MM.1S (cell line): ENCODE results near the gene MAP4.

ENCODE experiments used
- DNase-seq: peaks from one replicate; pipeline ENCODE4 v3.0.0-alpha.2; 2015
- H2AFZ ChIP-seq: fragments of 300-600 bp; sonication (generic); 2 replicates; pipeline ENCODE4 v1.6.0; 2016; ENCODE audit warnings: antibody characterized with exemption, low read length
- H3F3A ChIP-seq: fragments of 300-600 bp; sonication (generic); 2 replicates; pipeline ENCODE4 v1.6.1; 2016; ENCODE audit warnings: mild to moderate bottlenecking, antibody characterized with exemption, low read length, moderate library complexity, mixed read lengths; ENCODE audit not compliant: insufficient read depth
- H3K27ac ChIP-seq: fragments of 300-600 bp; sonication (generic); 2 replicates; pipeline ENCODE4 v1.5.1; 2016; ENCODE audit warnings: mild to moderate bottlenecking, low read length
- H3K27me3 ChIP-seq: fragments of 300-600 bp; sonication (generic); replicated peaks from 2 replicates; pipeline ENCODE4 v1.6.0; 2016; ENCODE audit warnings: low read length; ENCODE audit not compliant: insufficient read depth
- H3K36me3 ChIP-seq: fragments of 300-600 bp; sonication (generic); replicated peaks from 2 replicates; pipeline ENCODE4 v1.6.1; 2016; ENCODE audit warnings: mild to moderate bottlenecking, low read length, mixed read lengths; ENCODE audit not compliant: insufficient read depth
- H3K4me1 ChIP-seq: fragments of 300-600 bp; sonication (generic); 2 replicates; pipeline ENCODE4 v1.6.1; 2016; ENCODE audit warnings: low read length, mixed read lengths
- H3K4me2 ChIP-seq: fragments of 300-600 bp; sonication (generic); 2 replicates; pipeline ENCODE4 v1.6.0; 2016; ENCODE audit warnings: low read depth, low read length
- H3K4me3 ChIP-seq: fragments of 300-600 bp; sonication (generic); 2 replicates; pipeline ENCODE4 v1.5.1; 2016; ENCODE audit warnings: low read length, mixed read lengths
- H3K79me2 ChIP-seq: fragments of 300-600 bp; sonication (generic); 2 replicates; pipeline ENCODE4 v1.6.1; 2016; ENCODE audit warnings: mixed run types, low read length, mixed read lengths
- H3K9ac ChIP-seq: fragments of 300-600 bp; sonication (generic); 2 replicates; pipeline ENCODE4 v1.6.1; 2016; ENCODE audit warnings: low read length, mixed read lengths
- H3K9me2 ChIP-seq: fragments of 300-600 bp; sonication (generic); replicated peaks from 2 replicates; pipeline ENCODE4 v1.6.1; 2016; ENCODE audit warnings: mild to moderate bottlenecking, low read length, mixed read lengths; ENCODE audit not compliant: insufficient read depth
- H3K9me3 ChIP-seq: fragments of 300-600 bp; sonication (generic); replicated peaks from 2 replicates; pipeline ENCODE4 v1.6.1; 2016; ENCODE audit warnings: mild to moderate bottlenecking, low read length, mixed read lengths; ENCODE audit not compliant: insufficient read depth
- H4K20me1 ChIP-seq: fragments of 300-600 bp; sonication (generic); 2 replicates; pipeline ENCODE4 v1.6.1; 2016; ENCODE audit warnings: mild to moderate bottlenecking, low read length, moderate library complexity, mixed read lengths; ENCODE audit not compliant: insufficient read depth
- EZH2 ChIP-seq: fragments of 300-600 bp; sonication (generic); optimal IDR thresholded peaks from 2 replicates; pipeline ENCODE3; 2017; ENCODE audit warnings: low read depth, mild to moderate bottlenecking, antibody characterized with exemption, low read length, mixed read lengths
- EZH2phosphoT487 ChIP-seq: fragments of 300-600 bp; sonication (generic); IDR thresholded peaks from 2 replicates; pipeline ENCODE4 v1.6.1; 2018; ENCODE audit warnings: antibody characterized with exemption, low read length
- TF ChIP-seq, protein P1 (sequence below): fragments of 300-600 bp; sonication (generic); IDR thresholded peaks from 2 replicates; pipeline ENCODE4 v1.5.1; 2016; ENCODE audit warnings: antibody characterized with exemption, low read length, mixed read lengths

The MAP4 gene

DNA sequence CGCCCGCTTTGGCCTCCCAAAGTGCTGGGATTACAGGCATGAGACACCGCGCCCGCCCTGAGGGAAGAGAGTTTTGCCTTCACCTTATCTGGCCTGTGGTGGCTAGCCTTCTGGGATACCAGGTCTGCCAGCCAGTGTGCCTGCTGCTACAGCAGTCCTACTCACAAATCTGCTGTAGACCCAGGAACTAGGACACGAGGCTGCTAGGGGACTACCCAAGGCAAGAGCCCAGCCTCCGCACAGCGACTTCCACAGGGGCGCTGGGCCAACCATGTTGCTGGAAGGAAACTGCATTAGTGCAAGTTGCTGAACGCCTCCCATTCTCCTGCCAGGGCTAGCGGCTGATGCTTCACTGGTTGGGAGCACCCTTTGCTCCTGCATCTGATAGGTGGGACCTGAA lies 159.5 kb downstream of the MAP4 start:
- H3K9me2 ChIP-seq = no peaks in the 10 kb centered on the region
- no peaks in the 10 kb centered on the region for H4K20me1 ChIP-seq
- no peaks in the 10 kb centered on the region for H3F3A ChIP-seq
- DNase-seq = no peak
- no peak overlapping the region for H3K4me3 ChIP-seq
- H3K4me1 ChIP-seq = no peaks in the 10 kb centered on the region
- H3K4me2 ChIP-seq = no peak overlapping the region
- H2AFZ ChIP-seq = no peak overlapping the region
- no peaks in the 10 kb centered on the region for H3K9me3 ChIP-seq
- no peaks in the 10 kb centered on the region for H3K27me3 ChIP-seq
- TF ChIP-seq, protein P1, sequence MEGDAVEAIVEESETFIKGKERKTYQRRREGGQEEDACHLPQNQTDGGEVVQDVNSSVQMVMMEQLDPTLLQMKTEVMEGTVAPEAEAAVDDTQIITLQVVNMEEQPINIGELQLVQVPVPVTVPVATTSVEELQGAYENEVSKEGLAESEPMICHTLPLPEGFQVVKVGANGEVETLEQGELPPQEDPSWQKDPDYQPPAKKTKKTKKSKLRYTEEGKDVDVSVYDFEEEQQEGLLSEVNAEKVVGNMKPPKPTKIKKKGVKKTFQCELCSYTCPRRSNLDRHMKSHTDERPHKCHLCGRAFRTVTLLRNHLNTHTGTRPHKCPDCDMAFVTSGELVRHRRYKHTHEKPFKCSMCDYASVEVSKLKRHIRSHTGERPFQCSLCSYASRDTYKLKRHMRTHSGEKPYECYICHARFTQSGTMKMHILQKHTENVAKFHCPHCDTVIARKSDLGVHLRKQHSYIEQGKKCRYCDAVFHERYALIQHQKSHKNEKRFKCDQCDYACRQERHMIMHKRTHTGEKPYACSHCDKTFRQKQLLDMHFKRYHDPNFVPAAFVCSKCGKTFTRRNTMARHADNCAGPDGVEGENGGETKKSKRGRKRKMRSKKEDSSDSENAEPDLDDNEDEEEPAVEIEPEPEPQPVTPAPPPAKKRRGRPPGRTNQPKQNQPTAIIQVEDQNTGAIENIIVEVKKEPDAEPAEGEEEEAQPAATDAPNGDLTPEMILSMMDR = no peak
- H3K79me2 ChIP-seq = no peaks in the 10 kb centered on the region
- no peak overlapping the region for H3K27ac ChIP-seq
- no peaks in the 10 kb centered on the region for H3K36me3 ChIP-seq
- H3K9ac ChIP-seq = no peak overlapping the region

DNA sequence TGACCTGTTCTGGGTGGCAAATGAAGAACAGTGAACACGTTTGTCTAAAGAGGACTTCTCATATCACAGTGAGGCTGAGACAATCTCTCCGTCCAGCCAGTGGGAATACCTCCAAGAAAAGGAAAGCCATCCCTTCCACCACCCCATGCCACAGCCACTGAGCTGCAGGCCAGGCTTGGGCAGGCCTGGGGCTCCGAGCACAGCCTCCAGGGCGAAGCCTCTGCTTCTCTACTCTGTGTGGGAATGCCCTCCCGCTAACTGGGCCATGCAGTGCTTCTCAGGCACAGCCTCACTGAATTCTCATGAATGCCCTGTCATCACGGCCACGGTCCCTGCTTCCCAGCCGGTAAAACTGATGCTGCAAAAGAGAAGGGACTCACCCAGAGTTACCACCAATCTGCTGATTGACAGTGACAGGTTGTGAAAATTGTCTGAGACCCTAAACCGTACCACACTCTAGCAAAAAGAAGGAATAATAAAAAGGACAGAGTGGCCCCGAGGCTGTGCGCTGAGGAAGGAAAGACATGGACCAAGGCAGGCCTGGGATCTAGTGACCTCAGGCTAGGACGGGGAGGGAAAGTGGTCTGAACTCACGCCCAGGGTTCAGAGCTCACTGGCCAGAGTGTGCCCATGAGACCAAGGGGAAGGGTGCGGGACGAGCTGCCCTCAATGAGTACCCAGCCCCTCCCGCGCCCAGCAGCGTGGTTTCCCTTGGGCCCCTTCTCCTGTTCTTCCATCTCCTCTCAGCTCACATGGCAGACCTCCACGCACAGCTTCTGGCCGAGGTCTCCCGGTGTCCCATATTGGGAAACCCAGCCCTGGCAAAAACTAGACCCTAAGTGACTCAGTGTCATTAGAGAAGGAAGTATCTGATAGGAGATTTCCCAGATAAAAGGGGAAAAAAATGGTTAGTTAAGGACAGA lies 160.5 kb downstream of the MAP4 start:
- Histone ChIP-seq H3F3A (no peaks in the 10 kb centered on the region; the same call in 1 of the 2 replicates), H3K79me2 (no peaks in the 10 kb centered on the region), H3K9me3 (no peaks in the 10 kb centered on the region), H3K27me3 (no peaks in the 10 kb centered on the region), H3K4me3 (no peak overlapping the region), H3K9ac (no peak overlapping the region), H3K36me3 (no peaks in the 10 kb centered on the region), H2AFZ (no peak overlapping the region), H3K9me2 (no peaks in the 10 kb centered on the region), H3K4me1 (no peaks in the 10 kb centered on the region), H3K4me2 (no peak overlapping the region), H3K27ac (no peak overlapping the region), H4K20me1 (no peaks in the 10 kb centered on the region)
- DNase-seq = no peak
- TF ChIP-seq EZH2phosphoT487 (no peak), EZH2 (no peak)
- TF ChIP-seq, protein P1 = no peak

DNA sequence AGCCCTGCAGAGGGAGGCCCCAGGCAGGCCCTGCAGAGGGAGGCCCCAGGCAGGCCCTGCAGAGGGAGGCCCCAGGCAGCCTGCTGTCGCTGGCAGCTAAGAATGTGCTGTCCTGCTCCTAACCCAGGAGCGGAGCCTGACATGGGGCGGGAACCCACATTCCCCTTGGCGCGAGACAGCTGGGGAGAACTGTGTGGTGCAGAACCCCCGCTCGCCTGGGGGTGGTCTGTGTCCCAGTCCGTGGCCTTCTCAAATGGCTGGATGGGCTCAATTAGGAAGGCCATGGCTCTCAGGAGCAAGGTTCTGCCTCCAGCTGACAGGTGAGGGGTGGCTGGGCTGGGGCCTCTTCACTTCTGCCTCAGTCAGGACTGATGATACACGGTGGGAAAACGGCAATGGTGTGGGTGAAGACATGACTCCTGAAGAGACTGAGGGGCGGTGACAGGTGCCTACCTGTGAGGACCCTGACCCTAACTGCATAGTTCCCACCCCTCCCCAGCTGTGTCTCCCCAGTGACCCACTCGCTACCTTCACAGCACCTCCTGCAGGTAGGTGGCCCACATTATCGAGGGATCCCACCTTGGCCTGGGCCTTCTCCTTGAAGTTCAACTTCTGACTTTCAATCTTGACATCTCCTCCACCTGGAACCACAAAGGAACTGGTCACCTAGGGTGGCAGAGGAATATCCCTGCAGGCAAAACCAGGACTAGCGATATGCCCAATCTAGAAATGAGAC lies 161.3 kb downstream of the MAP4 start:
- no peaks in the 10 kb centered on the region for H3K9me2 ChIP-seq
- TF ChIP-seq, protein P1 = no peak
- no peak for TF ChIP-seq EZH2
- no peak for TF ChIP-seq EZH2phosphoT487
- no peak overlapping the region for H3K27ac ChIP-seq
- H3K9ac ChIP-seq = no peak overlapping the region
- H3K79me2 ChIP-seq = no peaks in the 10 kb centered on the region
- H3K4me2 ChIP-seq = no peak overlapping the region
- H3F3A ChIP-seq = no peaks in the 10 kb centered on the region; the same call in 1 of the 2 replicates
- H3K27me3 ChIP-seq = no peaks in the 10 kb centered on the region
- H3K4me3 ChIP-seq = no peak overlapping the region
- H3K36me3 ChIP-seq = no peaks in the 10 kb centered on the region
- H4K20me1 ChIP-seq = no peaks in the 10 kb centered on the region
- DNase-seq = no peak
- no peaks in the 10 kb centered on the region for H3K9me3 ChIP-seq
- H2AFZ ChIP-seq = no peak overlapping the region
- H3K4me1 ChIP-seq = no peaks in the 10 kb centered on the region
